Activated CD4-positive, CD25-positive, alpha-beta regulatory T cell treated with anti-CD3 and anti-CD28 coated beads, Interleukin-2, amount 50 U/mL, for 24 hours (primary cell): Measurements from ENCODE around the gene ZMYM2.

Experiments used
- ATAC-seq, 2 donors: fragments of 150-1000 bp; cut with Tn5 transposase; one replicate each; pipeline ENCODE4 v1.10.0; 2021; ENCODE audit warnings: mild to moderate bottlenecking in 1 of 2, moderate library complexity in 1 of 2

Gene ZMYM2

GRCh38 chr13:20049558-20050473, 91.3 kb downstream of the ZMYM2 start:
- peak; percentile 84 to 87 for ATAC-seq

- no peak for ATAC-seq
Measured at GRCh38 chr13:20051366-20051765, 92.8 kb downstream of the ZMYM2 start.

- no peak for ATAC-seq
Measured at GRCh38 chr13:20053016-20053415, 94.5 kb downstream of the ZMYM2 start.

- ATAC-seq: no peak
Measured at GRCh38 chr13:20053891-20054290, 95.4 kb downstream of the ZMYM2 start.

GRCh38 chr13:20054586-20054985, 96.1 kb downstream of the ZMYM2 start:
- ATAC-seq: no peak

- ATAC-seq: no peak
Measured at GRCh38 chr13:20057214-20057613, 98.7 kb downstream of the ZMYM2 start.

GRCh38 chr13:20057963-20058362, 99.4 kb downstream of the ZMYM2 start:
- no peak for ATAC-seq

GRCh38 chr13:20058476-20058875, 99.9 kb downstream of the ZMYM2 start:
- no peak for ATAC-seq

GRCh38 chr13:20064128-20064527, 105.6 kb downstream of the ZMYM2 start:
- no peak for ATAC-seq

GRCh38 chr13:20065516-20065915, 107.0 kb downstream of the ZMYM2 start:
- ATAC-seq: no peak

GRCh38 chr13:20069956-20070355, 111.4 kb downstream of the ZMYM2 start:
- no peak for ATAC-seq

- ATAC-seq: peak in 1 of 2 donors; percentile 49
Measured at GRCh38 chr13:20073775-20074174, 115.2 kb downstream of the ZMYM2 start.

GRCh38 chr13:20074966-20075365, 116.4 kb downstream of the ZMYM2 start:
- ATAC-seq: no peak

- ATAC-seq: no peak
Measured at GRCh38 chr13:20077086-20077485, 118.6 kb downstream of the ZMYM2 start.

GRCh38 chr13:20080377-20081164, 122.0 kb downstream of the ZMYM2 start:
- no peak for ATAC-seq

GRCh38 chr13:20090349-20090748, 131.8 kb downstream of the ZMYM2 start:
- ATAC-seq: no peak

GRCh38 chr13:20093951-20094350, 135.4 kb downstream of the ZMYM2 start:
- ATAC-seq: no peak

- ATAC-seq: no peak
Measured at GRCh38 chr13:20099319-20099718, 140.8 kb downstream of the ZMYM2 start.

GRCh38 chr13:20101467-20102316, 143.2 kb downstream of the ZMYM2 start:
- no peak for ATAC-seq

GRCh38 chr13:20102525-20103180, 144.1 kb downstream of the ZMYM2 start:
- ATAC-seq: no peak

- no peak for ATAC-seq
Measured at GRCh38 chr13:20105161-20105689, 146.7 kb downstream of the ZMYM2 start.

GRCh38 chr13:20106742-20107141, 148.2 kb downstream of the ZMYM2 start:
- no peak for ATAC-seq
